ENCODE results near the gene SLAMF1.
"Not testable (repeated sequence)": the region's sequence is repeated elsewhere in the genome, so short reads cannot be mapped to it uniquely, and the experiment has no call there.

Gene SLAMF1

DNA sequence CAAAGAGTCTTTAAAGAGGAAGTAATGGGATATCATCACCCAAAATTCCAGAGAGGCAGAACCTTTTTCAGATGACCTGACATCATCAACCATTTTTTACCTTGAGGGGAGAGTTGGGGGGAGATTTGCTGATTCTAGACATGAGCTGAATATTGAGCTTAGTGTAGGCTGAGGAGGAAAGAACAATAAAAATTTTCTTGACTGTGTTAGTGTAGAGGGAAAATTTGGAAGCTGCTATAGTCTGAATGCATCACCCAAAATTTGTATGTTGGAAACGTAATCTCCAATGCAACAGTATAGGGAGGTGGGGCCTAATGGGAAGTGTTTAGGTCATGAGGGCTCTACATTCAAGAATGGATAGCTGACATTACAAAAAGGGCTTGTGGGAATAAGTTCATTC, 49.8 kb downstream of the SLAMF1 start:
- no peaks in the 10 kb centered on the region for H3K79me2 ChIP-seq (ENCODE audit: low read length)
- no peaks in the 10 kb centered on the region for H3K4me1 ChIP-seq (ENCODE audit: low read length)
- no peak overlapping the region for H3K4me2 ChIP-seq (ENCODE audit: low read depth, low read length)
- no peak for DNase-seq
- no peak overlapping the region for H2AFZ ChIP-seq (ENCODE audit: low read length)
- no peaks in the 10 kb centered on the region for H4K20me1 ChIP-seq (ENCODE audit: insufficient read depth, low read length)
- no peak overlapping the region for H3K4me3 ChIP-seq (ENCODE audit: low read length)
- no peaks in the 10 kb centered on the region for H3F3A ChIP-seq (ENCODE audit: insufficient read depth, low read length)
- H3K9me2 ChIP-seq (replicated peaks; ENCODE audit: insufficient read depth, low read length), result no peaks in the 10 kb centered on the region
- H3K9ac ChIP-seq (ENCODE audit: low read length), result no peak overlapping the region
- no peak overlapping the region for H3K27ac ChIP-seq (ENCODE audit: low read length)
- TF ChIP-seq EZH2phosphoT487 (IDR thresholded peaks at IDR 0.05; ENCODE audit: low read length), result no peak
- no peaks in the 10 kb centered on the region for H3K9me3 ChIP-seq (replicated peaks; ENCODE audit: insufficient read depth, low read length)
- no peaks in the 10 kb centered on the region for H3K27me3 ChIP-seq (replicated peaks; ENCODE audit: insufficient read depth, low read length)
- H3K36me3 ChIP-seq (replicated peaks; ENCODE audit: insufficient read depth, low read length), result no peaks in the 10 kb centered on the region

- Histone ChIP-seq H3K4me3 (ENCODE audit: low read length) (no peak overlapping the region), H3K36me3 (replicated peaks; ENCODE audit: insufficient read depth, low read length) (no peaks in the 10 kb centered on the region)
- TF ChIP-seq EZH2 (optimal IDR thresholded peaks at IDR 0.05; ENCODE audit: low read depth, low read length) (no peak), CTCF (IDR thresholded peaks at IDR 0.05; ENCODE audit: low read length) (no peak), EZH2phosphoT487 (IDR thresholded peaks at IDR 0.05; ENCODE audit: low read length) (no peak)
These were observed 56.4 kb downstream of the SLAMF1 start for GRCh38 chr1:160590488-160590887.

GRCh38 chr1:160588468-160588867, 58.4 kb downstream of the SLAMF1 start:
- H3K27ac ChIP-seq (ENCODE audit: low read length), result no peak overlapping the region
- H3F3A ChIP-seq (ENCODE audit: insufficient read depth, low read length), result no peaks in the 10 kb centered on the region
- H3K4me2 ChIP-seq (ENCODE audit: low read depth, low read length), result no peak overlapping the region
- TF ChIP-seq EZH2 (optimal IDR thresholded peaks at IDR 0.05; ENCODE audit: low read depth, low read length) (no peak), CTCF (IDR thresholded peaks at IDR 0.05; ENCODE audit: low read length) (no peak), EZH2phosphoT487 (IDR thresholded peaks at IDR 0.05; ENCODE audit: low read length) (no peak)
- no peaks in the 10 kb centered on the region for H3K79me2 ChIP-seq (ENCODE audit: low read length)
- no peaks in the 10 kb centered on the region for H3K4me1 ChIP-seq (ENCODE audit: low read length)
- H4K20me1 ChIP-seq (ENCODE audit: insufficient read depth, low read length), result no peaks in the 10 kb centered on the region
- H3K27me3 ChIP-seq (replicated peaks; ENCODE audit: insufficient read depth, low read length), result no peaks in the 10 kb centered on the region
- no peak overlapping the region for H3K4me3 ChIP-seq (ENCODE audit: low read length)
- H3K9me3 ChIP-seq (replicated peaks; ENCODE audit: insufficient read depth, low read length), result no peaks in the 10 kb centered on the region
- H3K9ac ChIP-seq (ENCODE audit: low read length), result no peak overlapping the region
- no peak for DNase-seq
- H3K9me2 ChIP-seq (replicated peaks; ENCODE audit: insufficient read depth, low read length), result 0 out of 2 replicates have a peak, but pooled peaks cover 2% of the 10 kb centered on the region
- H3K36me3 ChIP-seq (replicated peaks; ENCODE audit: insufficient read depth, low read length), result no peaks in the 10 kb centered on the region
- H2AFZ ChIP-seq (ENCODE audit: low read length), result no peak overlapping the region

More at GRCh38 chr1:160590488-160590887, 56.4 kb downstream of the SLAMF1 start:
- Histone ChIP-seq H3K4me1 (ENCODE audit: low read length) (no peaks in the 10 kb centered on the region), H4K20me1 (ENCODE audit: insufficient read depth, low read length) (no peaks in the 10 kb centered on the region), H3K9me2 (replicated peaks; ENCODE audit: insufficient read depth, low read length) (0 out of 2 replicates have a peak, but pooled peaks cover 2% of the 10 kb centered on the region), H3K4me2 (ENCODE audit: low read depth, low read length) (no peak overlapping the region), H3K27ac (ENCODE audit: low read length) (no peak overlapping the region), H2AFZ (ENCODE audit: low read length) (no peak overlapping the region), H3K79me2 (ENCODE audit: low read length) (no peaks in the 10 kb centered on the region), H3K9me3 (replicated peaks; ENCODE audit: insufficient read depth, low read length) (no peaks in the 10 kb centered on the region), H3K9ac (ENCODE audit: low read length) (no peak overlapping the region), H3K27me3 (replicated peaks; ENCODE audit: insufficient read depth, low read length) (no peaks in the 10 kb centered on the region), H3F3A (ENCODE audit: insufficient read depth, low read length) (no peaks in the 10 kb centered on the region)
- no peak for DNase-seq

DNA sequence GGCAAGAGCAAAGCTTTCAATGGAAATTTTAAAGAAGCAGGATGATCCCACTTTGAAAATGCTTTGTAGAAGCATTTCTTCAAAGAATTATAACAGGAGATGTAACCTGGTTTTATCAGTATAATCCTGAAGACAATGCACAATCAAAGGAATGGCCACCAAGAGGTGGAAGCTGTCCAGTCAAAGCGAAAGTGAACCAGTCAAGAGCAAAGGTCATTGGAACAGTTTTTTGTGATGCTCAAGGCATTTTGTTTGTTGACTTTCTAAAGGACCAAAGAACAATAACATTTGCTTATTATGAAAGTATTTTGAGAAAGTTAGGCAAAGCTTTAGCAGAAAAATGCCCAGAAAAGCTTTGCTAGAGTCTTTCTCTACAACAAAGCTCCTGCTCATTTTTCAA, 62.1 kb downstream of the SLAMF1 start:
- Histone ChIP-seq H2AFZ (ENCODE audit: low read length) (no peak overlapping the region), H3K9me2 (replicated peaks; ENCODE audit: insufficient read depth, low read length) (0 out of 2 replicates have a peak, but pooled peaks cover 2% of the 10 kb centered on the region), H3K4me1 (ENCODE audit: low read length) (no peaks in the 10 kb centered on the region), H3K79me2 (ENCODE audit: low read length) (no peaks in the 10 kb centered on the region), H3K9ac (ENCODE audit: low read length) (no peak overlapping the region), H3K27ac (ENCODE audit: low read length) (no peak overlapping the region), H3K4me2 (ENCODE audit: low read depth, low read length) (no peak overlapping the region), H3K36me3 (replicated peaks; ENCODE audit: insufficient read depth, low read length) (no peaks in the 10 kb centered on the region), H3K27me3 (replicated peaks; ENCODE audit: insufficient read depth, low read length) (no peaks in the 10 kb centered on the region), H3F3A (ENCODE audit: insufficient read depth, low read length) (no peaks in the 10 kb centered on the region), H4K20me1 (ENCODE audit: insufficient read depth, low read length) (no peaks in the 10 kb centered on the region), H3K9me3 (replicated peaks; ENCODE audit: insufficient read depth, low read length) (no peaks in the 10 kb centered on the region), H3K4me3 (ENCODE audit: low read length) (no peak overlapping the region)
- no peak for DNase-seq
- TF ChIP-seq CTCF (IDR thresholded peaks at IDR 0.05; ENCODE audit: low read length) (no peak), EZH2 (optimal IDR thresholded peaks at IDR 0.05; ENCODE audit: low read depth, low read length) (no peak), EZH2phosphoT487 (IDR thresholded peaks at IDR 0.05; ENCODE audit: low read length) (no peak)

- not testable (repeated sequence) for H3K27ac ChIP-seq (ENCODE audit: low read length); H3K4me1 ChIP-seq (ENCODE audit: low read length)
These were observed 63.9 kb downstream of the SLAMF1 start for GRCh38 chr1:160582976-160583375.

More at GRCh38 chr1:160582976-160583375, 63.9 kb downstream of the SLAMF1 start:
- H3K27me3 ChIP-seq (replicated peaks; ENCODE audit: insufficient read depth, low read length); H4K20me1 ChIP-seq (ENCODE audit: insufficient read depth, low read length); H3K9me3 ChIP-seq (replicated peaks; ENCODE audit: insufficient read depth, low read length); H3K4me3 ChIP-seq (ENCODE audit: low read length); H3K4me2 ChIP-seq (ENCODE audit: low read depth, low read length); H3K36me3 ChIP-seq (replicated peaks; ENCODE audit: insufficient read depth, low read length); H3F3A ChIP-seq (ENCODE audit: insufficient read depth, low read length); H3K9me2 ChIP-seq (replicated peaks; ENCODE audit: insufficient read depth, low read length); H3K9ac ChIP-seq (ENCODE audit: low read length); H3K79me2 ChIP-seq (ENCODE audit: low read length); H2AFZ ChIP-seq (ENCODE audit: low read length); DNase-seq: not testable (repeated sequence)

Data from MM.1S (cell line).